Stimulated activated CD4-positive, alpha-beta T cell treated with anti-CD3 and anti-CD28 coated beads, Interleukin-2, amount 100 ng/mL, for 24 hours (primary cell): ENCODE data around the gene SCT.

Source experiments
- DNase-seq, 2 donors: peaks; one replicate each; pipeline ENCODE4 v3.0.0-alpha.2; 2020

The SCT gene

GRCh38 chr11:621838-622237 is 5.1 kb downstream of the SCT start:
- no peak for DNase-seq

GRCh38 chr11:620935-621814 is 5.8 kb downstream of the SCT start:
- DNase-seq, result no peak

- DNase-seq, result no peak
Measured at GRCh38 chr11:620201-620600, 6.8 kb downstream of the SCT start.

GRCh38 chr11:619628-620050 is 7.3 kb downstream of the SCT start:
- no peak for DNase-seq

GRCh38 chr11:618856-619627 is 7.9 kb downstream of the SCT start:
- DNase-seq, result no peak

- DNase-seq, result no peak
Measured at GRCh38 chr11:617912-618682, 8.9 kb downstream of the SCT start.

GRCh38 chr11:617199-617911 is 9.6 kb downstream of the SCT start:
- DNase-seq, result no peak

GRCh38 chr11:616320-617198 is 10.4 kb downstream of the SCT start:
- DNase-seq, result no peak

- peak; percentile 85 to 89 for DNase-seq
Measured at GRCh38 chr11:615504-616319, 11.3 kb downstream of the SCT start, which contains the start of gene IRF7. TSS of gene IRF7 (minus strand) at chr11:615950. CDS start at chr11:615364, 586 bp downstream.

- DNase-seq, result no peak
Measured at GRCh38 chr11:614623-615503, 12.1 kb downstream of the SCT start.

- no peak for DNase-seq
Measured at GRCh38 chr11:614021-614622, 12.9 kb downstream of the SCT start.

- peak; percentile 82 to 85 for DNase-seq
Measured at GRCh38 chr11:613369-613968, 13.5 kb downstream of the SCT start.

- DNase-seq, result no peak
Measured at GRCh38 chr11:612961-613300, 14.1 kb downstream of the SCT start.

GRCh38 chr11:612201-612960 is 14.6 kb downstream of the SCT start:
- no peak for DNase-seq

GRCh38 chr11:611001-611996 is 15.7 kb downstream of the SCT start:
- DNase-seq, result no peak

GRCh38 chr11:610146-610801 is 16.7 kb downstream of the SCT start:
- DNase-seq, result no peak
